DMS153 (cell line): ENCODE data around the gene TIMP4.

Experiments
- DNase-seq: peaks from one replicate; lab custom pipeline; 2025; lab: John Stamatoyannopoulos, UW

The TIMP4 gene

GRCh38 chr3:12185172-12185710 is 26.5 kb upstream of the TIMP4 start:
- no peak for DNase-seq

GRCh38 chr3:12184541-12184940 is 25.8 kb upstream of the TIMP4 start:
- DNase-seq, result no peak

GRCh38 chr3:12182687-12183441 is 24.2 kb upstream of the TIMP4 start:
- no peak for DNase-seq

- no peak for DNase-seq
Observed at GRCh38 chr3:12181806-12182205, 23.1 kb upstream of the TIMP4 start.

GRCh38 chr3:12181301-12181700 is 22.6 kb upstream of the TIMP4 start:
- no peak for DNase-seq

GRCh38 chr3:12180631-12181030 is 21.9 kb upstream of the TIMP4 start:
- no peak for DNase-seq

- DNase-seq, result no peak
Observed at GRCh38 chr3:12180218-12180617, 21.5 kb upstream of the TIMP4 start.

- no peak for DNase-seq
Observed at GRCh38 chr3:12179441-12179840, 20.7 kb upstream of the TIMP4 start.

GRCh38 chr3:12178091-12178820 is 19.5 kb upstream of the TIMP4 start:
- DNase-seq, result no peak

- no peak for DNase-seq
Observed at GRCh38 chr3:12177126-12177525, 18.4 kb upstream of the TIMP4 start.

GRCh38 chr3:12175844-12176453 is 17.2 kb upstream of the TIMP4 start:
- DNase-seq, result no peak

- DNase-seq, result no peak
Observed at GRCh38 chr3:12175137-12175593, 16.5 kb upstream of the TIMP4 start.

- DNase-seq, result no peak
Observed at GRCh38 chr3:12170207-12170606, 11.5 kb upstream of the TIMP4 start.

GRCh38 chr3:12165909-12166308 is 7.2 kb upstream of the TIMP4 start:
- no peak for DNase-seq

GRCh38 chr3:12159227-12159601 is 502 bp upstream of the TIMP4 start:
- no peak for DNase-seq

- no peak for DNase-seq
Observed at GRCh38 chr3:12157026-12157425, 1.7 kb downstream of the TIMP4 start.

- DNase-seq, result no peak
Observed at GRCh38 chr3:12155828-12156227, 2.9 kb downstream of the TIMP4 start.

- DNase-seq, result no peak
Observed at GRCh38 chr3:12155264-12155663, 3.4 kb downstream of the TIMP4 start.

GRCh38 chr3:12154151-12154550 is 4.6 kb downstream of the TIMP4 start:
- no peak for DNase-seq

GRCh38 chr3:12150112-12150511 is 8.6 kb downstream of the TIMP4 start:
- DNase-seq, result no peak

GRCh38 chr3:12149029-12149428 is 9.7 kb downstream of the TIMP4 start:
- DNase-seq, result no peak

- DNase-seq, result no peak
Observed at GRCh38 chr3:12148183-12148940, 10.3 kb downstream of the TIMP4 start.
